Mucosa of descending colon (tissue), 3 donors: ENCODE results near the gene NDUFS8. TPM values are rescaled to one million over a fixed set of nuclear protein-coding genes. Genes with fewer than 3 reads are reported as not detected.
A peak's percentile ranks its signal among the peaks of the same experiment; 100 is the strongest.

Experiments used
- ATAC-seq: fragments of 200-7000 bp; cut with Tn5 transposase; one replicate; pipeline ENCODE4 v1.9.1; 2020; ENCODE audit warnings: mild to moderate bottlenecking, moderate library complexity
- DNase-seq, 3 donors: peaks; one replicate each; pipeline ENCODE4 v3.0.0-alpha.2; 2020
- H3K36me3 ChIP-seq: fragments of 200-600 bp; one replicate; pipeline ENCODE4 v1.8.0; 2021; ENCODE audit warnings: low read depth, mild to moderate bottlenecking
- H3K4me1 ChIP-seq: fragments of 200-600 bp; one replicate; pipeline ENCODE4 v1.8.0; 2021; ENCODE audit warnings: low read depth, mild to moderate bottlenecking
- H3K4me3 ChIP-seq: fragments of 200-600 bp; one replicate; pipeline ENCODE4 v1.8.0; 2021; ENCODE audit warnings: mild to moderate bottlenecking
- H3K9me3 ChIP-seq: fragments of 200-600 bp; one replicate; pipeline ENCODE4 v1.8.0; 2021; ENCODE audit warnings: mild to moderate bottlenecking
- intact Hi-C, 2 donors: fragments of 100-400 bp; cut with DNase I in 1 of 2; cut with micrococcal nuclease in 1 of 2; formaldehyde crosslinking; loops; one replicate each; pipeline versions ENCODE4 v1.11.0 to v1.11.1; 2022; cut with DNase I, micrococcal nuclease
- total RNA-seq, 3 donors: library from RNA; stranded (reverse); fragmentation: NEBNext Ultra II Directional in 2 of 3; extraction: Animal tissue kit (Norgen Biotek cat#: 25700) in 2 of 3; gene quantifications; one replicate each; pipeline versions ENCODE4 v1.2.1 to v1.2.4, GENCODE V29; 2021 to 2023
- TF ChIP-seq, protein P1 (sequence below): fragments of 200-600 bp; IDR thresholded peaks from one replicate; pipeline ENCODE4 v1.8.0; 2022; ENCODE audit warnings: antibody characterized with exemption, mild to moderate bottlenecking
- donor health status: DM: no; HTN: no; CAD: no; lungs with moderate emphysema.
- donor health status: DM: no; HTN: no; CAD: no.
- donor health status: DM: no; HTN: yes; CAD: no.

The NDUFS8 gene
- total RNA-seq, 3 donors from 2014 or later = 148 to 165 (median 162) TPM

- Histone ChIP-seq H3K36me3 (no peaks in the 10 kb centered on the region), H3K4me3 (no peak overlapping the region), H3K4me1 (peaks cover 40% of the 10 kb centered on the region), H3K9me3 (no peaks in the 10 kb centered on the region)
- DNase-seq = peak; percentile 76 to 85 (median 79)
- TF ChIP-seq, protein P1, sequence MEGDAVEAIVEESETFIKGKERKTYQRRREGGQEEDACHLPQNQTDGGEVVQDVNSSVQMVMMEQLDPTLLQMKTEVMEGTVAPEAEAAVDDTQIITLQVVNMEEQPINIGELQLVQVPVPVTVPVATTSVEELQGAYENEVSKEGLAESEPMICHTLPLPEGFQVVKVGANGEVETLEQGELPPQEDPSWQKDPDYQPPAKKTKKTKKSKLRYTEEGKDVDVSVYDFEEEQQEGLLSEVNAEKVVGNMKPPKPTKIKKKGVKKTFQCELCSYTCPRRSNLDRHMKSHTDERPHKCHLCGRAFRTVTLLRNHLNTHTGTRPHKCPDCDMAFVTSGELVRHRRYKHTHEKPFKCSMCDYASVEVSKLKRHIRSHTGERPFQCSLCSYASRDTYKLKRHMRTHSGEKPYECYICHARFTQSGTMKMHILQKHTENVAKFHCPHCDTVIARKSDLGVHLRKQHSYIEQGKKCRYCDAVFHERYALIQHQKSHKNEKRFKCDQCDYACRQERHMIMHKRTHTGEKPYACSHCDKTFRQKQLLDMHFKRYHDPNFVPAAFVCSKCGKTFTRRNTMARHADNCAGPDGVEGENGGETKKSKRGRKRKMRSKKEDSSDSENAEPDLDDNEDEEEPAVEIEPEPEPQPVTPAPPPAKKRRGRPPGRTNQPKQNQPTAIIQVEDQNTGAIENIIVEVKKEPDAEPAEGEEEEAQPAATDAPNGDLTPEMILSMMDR = no peak
- ATAC-seq = peak; percentile 32
- intact Hi-C loops = no loop called here
Observed at GRCh38 chr11:68008381-68009337, 21.8 kb upstream of the NDUFS8 start.

GRCh38 chr11:68009391-68010089 lies 20.9 kb upstream of the NDUFS8 start:
- Histone ChIP-seq H3K9me3 (no peaks in the 10 kb centered on the region), H3K36me3 (no peaks in the 10 kb centered on the region), H3K4me3 (no peak overlapping the region), H3K4me1 (peaks cover 45% of the 10 kb centered on the region)
- intact Hi-C loops = no loop called here
- DNase-seq (peak in 2 of 3 donors; percentile 44 to 51), ATAC-seq (no peak)
- TF ChIP-seq, protein P1 = no peak

GRCh38 chr11:68010090-68011041 lies 20.1 kb upstream of the NDUFS8 start, which contains the start of gene ALDH3B1:
ALDH3B1 (plus strand) TSS chr11:68010327; CDS start chr11:68015298, 4,971 bp downstream.
- no peaks in the 10 kb centered on the region for H3K9me3 ChIP-seq
- peaks cover 50% of the 10 kb centered on the region for H3K4me1 ChIP-seq
- ATAC-seq = peak; percentile 74
- TF ChIP-seq, protein P1 = no peak
- peak; percentile 90 to 94 (median 91) for DNase-seq
- H3K36me3 ChIP-seq = no peaks in the 10 kb centered on the region
- intact Hi-C loops = no loop called here
- no peak within 1 kb of the TSS for H3K4me3 ChIP-seq

DNA sequence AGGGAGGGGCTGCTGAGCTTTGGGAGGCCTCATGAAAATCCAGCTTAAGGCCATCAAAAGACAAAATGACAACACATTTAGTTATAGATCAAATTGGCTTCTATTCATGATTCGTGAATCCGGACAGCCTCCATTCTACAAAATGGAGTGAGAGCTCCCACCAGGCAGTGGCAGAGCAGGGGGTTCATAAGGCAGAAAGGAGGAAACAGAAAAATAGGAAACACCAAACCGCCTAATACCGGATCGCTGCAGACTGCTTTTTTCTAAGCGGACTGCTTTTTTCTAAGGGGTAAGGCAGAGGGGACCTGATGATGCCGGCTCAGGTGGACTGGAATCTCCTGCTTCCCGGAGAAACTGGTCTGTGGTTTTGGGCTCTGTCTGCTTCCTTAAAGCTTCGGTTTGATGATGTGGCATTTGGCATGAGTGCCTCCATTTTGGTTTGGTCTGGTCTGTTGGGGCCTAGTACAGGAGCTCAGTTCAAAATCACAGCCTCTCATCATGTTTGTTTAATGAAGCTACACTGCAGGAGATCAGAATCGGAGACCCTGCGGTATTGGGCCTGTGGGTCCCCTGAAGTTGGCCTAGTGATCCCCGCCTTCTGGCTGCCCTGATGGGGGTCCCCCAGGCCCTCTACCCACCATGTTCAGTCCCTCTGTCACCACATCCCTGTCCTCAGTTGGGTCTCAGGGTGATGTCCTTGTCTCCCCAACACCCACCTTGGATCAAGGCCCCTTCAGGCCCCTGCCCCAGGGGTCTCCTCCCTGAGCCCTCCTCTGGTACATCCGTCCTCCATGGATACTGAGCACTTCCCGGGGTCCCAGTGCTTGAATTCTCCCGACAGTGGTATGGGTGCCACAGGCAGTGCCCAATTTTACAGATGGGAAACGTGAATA lies 19.2 kb upstream of the NDUFS8 start:
- Histone ChIP-seq H3K36me3 (no peaks in the 10 kb centered on the region), H3K4me1 (peaks cover 50% of the 10 kb centered on the region), H3K4me3 (no peak overlapping the region), H3K9me3 (no peaks in the 10 kb centered on the region)
- intact Hi-C loops = no loop called here
- DNase-seq (no peak), ATAC-seq (no peak)
- TF ChIP-seq, protein P1 = no peak
